GM19455 (cell line): ENCODE data around the gene IPPK.

Experiments
- ATAC-seq: cut with Tn5 transposase; IDR thresholded peaks from one replicate; pipeline ENCODE4 v1.9.1; 2021; ENCODE audit not compliant: unreplicated experiment

The IPPK gene

DNA sequence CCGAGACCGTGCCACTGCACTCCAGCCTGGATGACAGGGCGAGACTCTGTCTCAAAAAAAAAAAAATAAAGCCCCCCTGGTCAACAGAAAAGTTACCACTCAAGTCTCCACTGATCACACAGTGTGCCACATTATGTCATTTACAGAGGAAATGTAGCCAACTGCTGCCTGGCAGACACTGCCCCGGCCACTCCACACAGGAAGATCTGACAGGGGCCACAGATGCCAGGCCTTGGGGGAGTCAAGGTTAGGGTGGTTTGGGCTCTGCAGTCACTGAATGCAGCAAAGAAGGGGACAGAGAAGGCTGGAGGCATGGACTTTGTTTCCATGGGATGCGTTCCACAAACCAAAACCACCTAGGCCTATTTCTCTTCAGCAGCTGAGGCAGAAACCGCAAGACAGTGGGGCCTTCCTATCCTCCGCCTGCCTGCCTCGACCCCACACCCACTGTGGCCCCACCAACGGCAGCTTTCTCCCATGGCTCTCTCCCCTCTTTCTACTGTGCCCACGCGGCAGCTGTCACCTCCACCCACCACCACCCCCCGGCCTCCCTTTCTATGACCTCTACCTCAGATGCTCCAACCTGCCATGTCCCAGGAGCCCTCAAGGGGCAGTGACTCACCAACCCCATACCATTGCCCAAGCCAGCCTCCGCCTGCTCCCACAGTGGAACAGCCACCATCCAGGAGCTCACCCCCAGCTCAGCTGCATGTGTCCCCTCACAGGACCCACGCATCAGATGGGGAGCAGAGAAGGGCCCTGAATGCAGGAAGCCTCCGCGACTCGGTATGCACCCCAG is 12.4 kb downstream of the IPPK start:
- ATAC-seq = no peak

DNA sequence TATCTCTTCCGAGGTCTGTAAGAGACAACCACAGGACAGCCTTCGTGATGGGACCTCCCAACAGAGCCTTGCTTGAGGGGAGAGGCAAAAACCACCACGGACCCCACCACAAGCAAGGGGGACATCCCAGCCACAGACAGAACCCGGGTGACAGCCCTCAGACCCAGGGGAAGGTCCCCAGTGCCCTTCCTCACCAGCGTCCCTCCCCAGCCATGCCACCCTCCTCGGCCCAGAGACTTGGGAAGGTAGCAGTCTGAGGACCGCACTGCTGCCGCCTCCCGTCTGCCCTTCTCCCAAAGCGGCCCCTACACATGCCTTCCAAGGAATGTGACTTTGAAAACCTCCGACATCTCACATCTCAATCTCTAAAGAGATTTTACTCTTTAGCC is 13.4 kb downstream of the IPPK start:
- no peak for ATAC-seq

- no peak for ATAC-seq
Measured at GRCh38 chr9:92655896-92656536, 13.9 kb downstream of the IPPK start.

DNA sequence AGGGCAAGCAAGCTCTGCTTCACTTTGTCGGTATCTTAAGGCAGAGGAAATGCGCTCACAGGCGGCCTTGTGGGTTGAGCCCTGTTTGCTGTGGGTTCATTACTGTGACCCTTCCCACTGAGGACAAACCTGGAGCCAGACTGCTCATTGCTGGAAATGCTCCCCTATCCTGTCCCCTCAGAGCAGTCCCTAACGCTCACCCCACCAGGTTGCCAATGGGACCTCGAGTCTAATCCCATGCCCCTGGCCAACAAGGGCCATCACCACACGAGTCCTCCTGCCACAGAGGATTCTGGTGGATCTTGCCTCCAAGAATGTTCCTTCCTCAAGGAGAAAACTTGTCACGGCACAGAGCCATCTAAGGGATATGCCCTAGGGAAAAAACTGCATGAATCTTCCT is 14.6 kb downstream of the IPPK start:
- ATAC-seq = no peak

DNA sequence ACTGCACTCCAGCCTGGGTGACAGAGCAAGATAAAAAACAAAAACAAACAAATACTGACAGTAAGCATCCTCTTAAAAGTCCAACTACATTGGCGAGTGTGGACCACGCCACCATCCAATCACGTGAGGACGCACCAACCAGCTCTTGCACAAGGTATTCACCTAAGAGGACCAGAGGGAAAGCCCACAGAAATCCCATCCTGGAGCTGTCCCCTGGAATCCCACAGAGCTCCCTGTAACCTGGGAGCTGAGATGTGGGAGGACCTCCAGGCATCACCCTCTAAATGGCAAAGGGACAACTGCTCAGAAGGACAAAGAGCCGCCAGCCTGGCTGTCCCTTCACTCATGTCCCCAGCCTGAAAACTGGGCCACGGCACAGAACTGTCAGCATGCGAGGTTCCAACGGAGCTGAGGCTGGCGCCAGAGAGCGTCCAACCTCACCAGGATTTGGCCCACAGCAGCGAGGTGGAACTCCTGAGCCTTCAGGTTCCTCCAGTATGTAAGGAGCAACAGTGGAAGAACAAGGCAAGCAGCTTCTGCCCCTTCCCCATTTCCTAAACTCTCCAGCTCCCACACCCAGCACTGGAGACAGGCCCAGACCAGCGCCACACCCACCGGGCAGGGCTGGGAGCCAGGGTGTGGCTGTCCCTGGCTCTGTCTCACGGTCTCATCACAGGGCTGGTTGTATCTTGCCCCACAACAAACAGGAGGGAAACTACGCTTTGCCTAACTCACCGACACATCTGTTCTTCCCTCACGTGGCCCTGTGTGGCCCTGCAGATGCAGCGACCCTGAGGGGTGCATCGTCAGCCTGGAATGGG is 15.2 kb downstream of the IPPK start:
- no peak for ATAC-seq

GRCh38 chr9:92652461-92652860 is 17.5 kb downstream of the IPPK start:
- ATAC-seq = no peak

- ATAC-seq = no peak
Measured at GRCh38 chr9:92650839-92651621, 18.9 kb downstream of the IPPK start.

DNA sequence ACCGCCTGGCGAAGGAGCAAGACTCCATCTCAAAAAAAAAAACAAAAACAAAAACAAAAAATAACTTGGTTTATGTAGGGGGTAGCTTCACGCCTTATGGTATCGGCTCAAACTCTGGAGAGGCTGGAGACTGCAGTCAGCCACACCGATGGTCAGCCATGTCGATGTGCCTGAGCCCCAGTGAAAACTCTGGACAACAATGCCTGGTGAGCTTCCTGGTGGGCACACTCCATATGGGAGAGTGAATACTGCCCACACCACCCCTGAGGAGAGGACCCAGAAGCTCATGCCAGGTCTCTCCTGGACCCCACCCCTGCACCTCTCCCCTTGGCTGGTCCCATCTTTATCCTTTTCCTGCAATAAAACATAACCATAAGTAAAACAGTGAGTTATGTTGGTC is 19.6 kb downstream of the IPPK start:
- no peak for ATAC-seq

DNA sequence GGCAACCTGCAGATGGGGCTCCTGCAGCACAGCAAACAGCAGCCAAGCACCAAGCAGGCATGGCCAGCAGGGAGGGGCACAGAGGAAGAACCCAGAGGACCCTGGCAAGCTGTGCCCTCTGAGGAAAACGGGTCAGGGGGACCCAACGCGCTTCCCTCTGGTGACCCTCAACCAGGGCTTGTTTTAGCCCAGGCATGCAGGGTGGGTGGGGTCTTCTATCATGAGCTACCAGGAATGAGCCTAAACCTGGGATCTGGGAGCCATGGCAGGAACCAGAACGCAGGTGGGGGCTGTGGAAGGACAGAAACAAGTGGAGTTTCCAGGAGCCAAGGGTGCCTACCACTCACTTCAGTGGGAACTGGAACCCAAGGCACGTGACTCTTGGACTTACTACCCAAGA is 20.9 kb downstream of the IPPK start:
- no peak for ATAC-seq

GRCh38 chr9:92648474-92648971 is 21.4 kb downstream of the IPPK start:
- no peak for ATAC-seq

- no peak for ATAC-seq
Measured at GRCh38 chr9:92647671-92648473, 22.1 kb downstream of the IPPK start.

DNA sequence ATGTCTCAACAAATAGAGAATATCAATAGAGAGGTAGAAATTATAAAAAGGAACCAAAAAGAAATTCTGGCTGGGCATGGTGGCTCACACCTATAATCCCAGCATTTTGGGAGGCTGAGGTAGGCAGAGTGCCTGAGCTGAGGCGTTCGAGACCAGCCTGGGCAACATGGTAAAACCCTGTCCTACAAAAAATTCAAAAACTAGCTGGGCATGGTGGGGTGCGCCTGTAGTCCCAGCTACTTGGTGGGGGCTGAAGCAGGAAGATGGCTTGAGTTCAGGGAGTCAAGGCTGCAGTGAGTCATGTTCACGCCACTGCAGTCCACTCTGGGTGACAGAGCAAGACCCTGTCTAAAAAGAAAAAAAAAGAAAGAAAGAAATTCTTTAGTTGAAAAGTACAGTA is 24.9 kb downstream of the IPPK start:
- no peak for ATAC-seq

GRCh38 chr9:92644278-92644677 is 25.7 kb downstream of the IPPK start:
- ATAC-seq = no peak

DNA sequence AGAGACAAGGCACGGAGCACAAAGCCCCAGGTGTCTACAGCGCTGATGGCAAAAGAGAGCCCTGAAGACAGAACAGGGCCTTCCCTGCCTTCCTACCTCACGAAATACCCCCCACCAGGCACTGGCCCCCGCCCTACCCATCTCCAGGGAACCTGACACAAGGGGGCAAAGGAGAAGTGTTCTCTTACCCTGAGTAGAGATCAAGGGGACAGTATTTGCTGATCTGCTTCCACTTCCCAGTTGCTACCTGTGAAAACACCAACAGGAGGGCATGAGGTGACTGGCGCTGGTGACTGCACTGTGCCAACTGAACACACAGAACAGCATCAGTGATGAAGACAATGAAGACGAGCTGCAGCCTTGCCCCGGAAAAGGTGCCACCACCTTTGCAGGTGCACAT is 27.4 kb downstream of the IPPK start:
- no peak for ATAC-seq

- ATAC-seq = no peak
Measured at GRCh38 chr9:92642041-92642451, 27.9 kb downstream of the IPPK start.

GRCh38 chr9:92641092-92641809 is 28.7 kb downstream of the IPPK start:
- ATAC-seq = no peak

DNA sequence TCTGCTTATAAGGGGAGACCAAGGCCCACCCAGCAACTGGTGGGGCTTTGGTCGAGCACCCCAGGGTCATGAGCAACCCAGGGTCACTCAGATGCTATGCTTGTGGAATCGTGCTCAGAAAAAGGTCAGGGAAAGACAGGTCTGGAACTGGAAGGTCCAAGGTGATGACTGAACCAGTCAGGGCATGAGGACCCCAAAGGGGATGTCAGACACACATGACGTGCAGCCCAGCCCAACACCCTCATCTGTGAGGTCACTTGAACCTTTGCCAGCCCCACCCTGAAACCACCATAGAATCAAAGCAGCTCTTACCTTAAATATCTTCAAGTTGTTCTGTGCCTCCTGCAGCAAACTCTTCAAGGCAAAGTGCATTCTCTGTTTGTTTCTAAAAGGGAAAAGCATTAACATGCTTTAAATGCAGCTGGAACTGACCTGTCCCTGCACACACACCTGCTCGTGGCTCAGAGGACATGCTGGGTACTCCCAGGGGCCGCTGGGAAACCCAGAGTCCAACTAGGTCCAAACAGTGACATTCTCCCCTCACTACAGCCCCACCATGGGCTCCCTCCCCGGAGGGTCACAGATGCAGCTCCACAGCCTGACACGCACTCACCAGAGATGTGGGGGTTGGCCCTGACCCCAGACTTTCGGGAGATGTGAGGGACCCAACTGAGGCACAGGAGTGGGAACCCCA is 29.4 kb downstream of the IPPK start:
- ATAC-seq = no peak

GRCh38 chr9:92639791-92640271 is 30.1 kb downstream of the IPPK start:
- no peak for ATAC-seq

- ATAC-seq = no peak
Measured at GRCh38 chr9:92639124-92639523, 30.8 kb downstream of the IPPK start.
